Measurements from ENCODE around the gene AUTS2. TPM values are rescaled to one million over a fixed set of nuclear protein-coding genes. Genes with fewer than 3 reads are reported as not detected.

Gene AUTS2
- total and polyA plus RNA-seq, 2 of the 8 experiments (the other 6 are each of a cell fraction or from before 2014, with no cell fraction given), result 25.9 to 101 TPM

- FAIRE-seq, result no peak
- H3K9ac ChIP-seq (replicated peaks in 1 of 4; ENCODE audit: extremely low read depth in 1 of 4, low read depth in 3 of 4, low read length in 3 of 4), result no peak overlapping the region
- H4K20me1 ChIP-seq (replicated peaks in 1 of 2; ENCODE audit: control insufficient read depth in 1 of 2, insufficient read depth in 2 of 2, low read length in 2 of 2), result no peaks in the 10 kb centered on the region
- H3K23me2 ChIP-seq (ENCODE audit: low read depth, low read length), result peaks cover 1% of the 10 kb centered on the region; the same call in 1 of the 2 replicates
- no peaks in the 10 kb centered on the region for H3K4me1 ChIP-seq (replicated peaks in 1 of 4; ENCODE audit: control insufficient read depth in 3 of 4, insufficient read depth in 4 of 4, low read length in 3 of 4)
- no peaks in the 10 kb centered on the region for H3K79me2 ChIP-seq (ENCODE audit: control insufficient read depth in 1 of 2, insufficient read depth in 2 of 2, low read length in 2 of 2)
- no peak overlapping the region for H4K8ac ChIP-seq (ENCODE audit: extremely low read depth, insufficient read depth, low read length)
- no peaks in the 10 kb centered on the region for H3K9me3 ChIP-seq (ENCODE audit: insufficient read depth in 2 of 2, low read depth in 1 of 2, low read length in 1 of 2)
- H2BK15ac ChIP-seq (ENCODE audit: low read length), result no peak overlapping the region
- CTCF ChIA-PET (ENCODE audit: partially characterized antibody), result no interaction called here
- H2BK120ac ChIP-seq (replicated peaks; ENCODE audit: low read depth, low read length), result no peak overlapping the region
- no peak overlapping the region for H2BK20ac ChIP-seq (ENCODE audit: low read length)
- H3K36me3 ChIP-seq (ENCODE audit: control insufficient read depth in 2 of 4, insufficient read depth in 4 of 4, low read length in 3 of 4), result no peaks in the 10 kb centered on the region
- H4K5ac ChIP-seq (ENCODE audit: insufficient read length, low read depth, low read length), result no peak overlapping the region
- TF ChIP-seq HDAC2 (IDR thresholded peaks at IDR 0.05; ENCODE audit: borderline replicate concordance in 1 of 2, low read depth in 2 of 2, low read length in 2 of 2), result no peak
- no peak for TF ChIP-seq ZNF274 (IDR thresholded peaks at IDR 0.05; ENCODE audit: borderline replicate concordance, extremely low read depth, low read length)
- no peak for TF ChIP-seq EGR1 (IDR thresholded peaks at IDR 0.05; ENCODE audit: borderline replicate concordance, low read depth, low read length)
- no peaks in the 10 kb centered on the region for H3K27me3 ChIP-seq (replicated peaks in 1 of 4; ENCODE audit: control insufficient read depth in 3 of 4, extremely low read depth in 1 of 4, insufficient read depth in 3 of 4, low read length in 3 of 4)
- H2BK12ac ChIP-seq (ENCODE audit: low read depth, low read length), result no peak overlapping the region
- H3K14ac ChIP-seq (ENCODE audit: insufficient read length), result no peak overlapping the region
- no peak for DNase-seq (ENCODE audit: low read depth in 1 of 2, low spot score in 2 of 2)
- POLR2A ChIA-PET (ENCODE audit: partially characterized antibody), result no interaction called here
- no peak overlapping the region for H2AK5ac ChIP-seq (ENCODE audit: low read depth, low read length)
- H2BK5ac ChIP-seq (ENCODE audit: low read depth, low read length), result no peak overlapping the region
- no peak overlapping the region for H3K23ac ChIP-seq (ENCODE audit: insufficient read length)
- no peak overlapping the region for H3K4me3 ChIP-seq (ENCODE audit: extremely low read depth in 1 of 4, insufficient read depth in 2 of 4, low read depth in 3 of 4, low read length in 4 of 4)
- no peak overlapping the region for H3K56ac ChIP-seq (replicated peaks; ENCODE audit: insufficient read length, low read depth, low read length)
- no peak overlapping the region for H3K27ac ChIP-seq (ENCODE audit: low read depth, low read length)
- H3K79me1 ChIP-seq (ENCODE audit: low read depth, low read length), result no peaks in the 10 kb centered on the region
- H4K91ac ChIP-seq (replicated peaks; ENCODE audit: insufficient read length, low read length), result no peak overlapping the region
- H3K18ac ChIP-seq (ENCODE audit: extremely low read depth, low read length), result no peak overlapping the region
- H3K4me2 ChIP-seq (ENCODE audit: insufficient read depth in 1 of 2, low read depth in 2 of 2, low read length in 2 of 2), result no peak overlapping the region
- H3K4ac ChIP-seq (replicated peaks; ENCODE audit: insufficient read length, low read depth, low read length), result no peak overlapping the region
- WGBS, 2 experiments (ENCODE audit: extremely low coverage in 1 of 2, insufficient coverage in 1 of 2, insufficient read length in 1 of 2, insufficient replicate concordance in 2 of 2, low coverage in 1 of 2, low lambda C conversion rate in 2 of 2, missing lambda C conversion rate in 1 of 2), result 96% methylated on average over 1 of the region's 1 CpG; no CpG with 5 or more reads in 1 of the 2 experiments
- 0 out of 2 replicates have a peak overlapping the region, but pooled peaks have one; percentile 44 for H2AFZ ChIP-seq (ENCODE audit: low read length)
These were observed 13.1 kb upstream of the AUTS2 start for GRCh38 chr7:69585169-69585568.
